ENCODE results near the gene JAK3. TPM values are rescaled to one million over a fixed set of nuclear protein-coding genes. Genes with fewer than 3 reads are reported as not detected.

The JAK3 gene
- total and polyA plus RNA-seq, 2 of the 8 experiments (the other 6 are each of a cell fraction or from before 2014, with no cell fraction given): 4.0 to 4.7 TPM

DNA sequence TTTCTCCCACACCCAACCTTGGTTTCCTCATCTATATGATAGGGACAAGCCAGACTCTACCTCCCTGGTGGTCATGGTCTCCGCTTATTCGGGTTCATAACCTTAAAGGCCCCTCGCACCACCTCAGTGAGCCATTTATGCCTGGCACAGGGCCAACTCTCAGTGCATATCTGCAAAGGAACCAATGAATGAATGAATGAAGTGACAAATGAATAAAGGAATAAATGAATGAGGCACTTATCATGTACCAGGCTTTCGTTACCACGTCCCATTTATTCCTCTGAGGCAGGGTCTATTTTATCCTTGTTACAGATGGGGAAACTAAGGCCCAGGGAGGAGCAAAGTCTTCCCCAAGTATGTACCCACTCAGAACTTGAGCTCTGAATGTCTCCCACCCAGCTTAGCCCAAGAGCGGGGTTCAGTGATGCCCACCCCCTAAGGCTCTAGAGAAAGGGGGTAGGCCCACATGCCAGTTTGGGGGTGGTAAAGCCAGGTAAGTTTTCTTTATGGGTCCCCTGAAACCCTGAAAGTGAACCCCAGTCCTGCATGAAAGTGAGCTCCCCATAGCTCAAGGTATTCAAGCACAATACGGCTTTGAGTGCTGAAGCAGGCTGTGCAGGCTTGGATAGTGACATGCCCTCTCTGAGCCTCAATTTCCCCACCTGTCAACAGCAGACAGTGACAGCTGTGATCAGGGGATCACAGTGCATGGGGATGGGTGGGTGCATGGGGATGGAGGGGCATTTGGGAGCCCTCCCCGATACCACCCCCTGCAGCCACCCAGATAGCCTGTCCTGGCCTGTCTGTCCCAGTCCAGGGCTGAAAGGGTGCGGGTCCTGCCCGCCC lies 23.5 kb upstream of the JAK3 start (continued):
- no peak for TF ChIP-seq PHF8 (conservative IDR thresholded peaks at IDR 0.05; ENCODE audit: low read depth, low read length)
- TF ChIP-seq SP1 (IDR thresholded peaks at IDR 0.05; ENCODE audit: low read depth, low read length): no peak
- TF ChIP-seq SP2 (IDR thresholded peaks at IDR 0.05; ENCODE audit: low read length): no peak
- no peak for TF ChIP-seq ATF2 (IDR thresholded peaks at IDR 0.05; ENCODE audit: low read length)

Data from H1 (cell line).